WERI-Rb-1 (cell line): ENCODE data around the gene NOX4.

Source experiments
- DNase-seq: peaks from one replicate; pipeline ENCODE4 v3.0.0-alpha.2; 2020
- H3K27ac ChIP-seq: fragments of 250-450 bp; sonication (Bioruptor Pico); 2 replicates; pipeline ENCODE4 v1.5.1; 2020; ENCODE audit warnings: mild to moderate bottlenecking, moderate library complexity
- H3K27me3 ChIP-seq: fragments of 250-450 bp; sonication (Bioruptor Pico); 2 replicates; pipeline ENCODE4 v1.5.1; 2021; ENCODE audit warnings: mild to moderate bottlenecking, low read depth, moderate library complexity; ENCODE audit not compliant: insufficient read depth, severe bottlenecking
- H3K36me3 ChIP-seq: fragments of 250-450 bp; sonication (Bioruptor Pico); 2 replicates; pipeline ENCODE4 v1.5.1; 2020; ENCODE audit warnings: mild to moderate bottlenecking, moderate library complexity
- H3K4me3 ChIP-seq: 2 replicates; pipeline ENCODE4 v1.5.1; 2011; ENCODE audit warnings: low read depth, mild to moderate bottlenecking, control low read depth, low read length
- H3K9me3 ChIP-seq: fragments of 250-450 bp; sonication (Bioruptor Pico); 2 replicates; pipeline ENCODE4 v1.5.1; 2021; ENCODE audit warnings: mild to moderate bottlenecking, moderate library complexity; ENCODE audit not compliant: severe bottlenecking
- CTCF ChIP-seq: IDR thresholded peaks from 2 replicates; pipeline ENCODE4 v1.5.1; 2011; ENCODE audit warnings: low read depth, mild to moderate bottlenecking, control low read depth, inconsistent platforms, low read length

NOX4 gene

GRCh38 chr11:89503422-89503821 lies 12.2 kb upstream of the NOX4 start:
- Histone ChIP-seq H3K27me3 (no peaks in the 10 kb centered on the region), H3K9me3 (no peaks in the 10 kb centered on the region), H3K27ac (no peak overlapping the region), H3K4me3 (no peak overlapping the region), H3K36me3 (no peaks in the 10 kb centered on the region)
- TF ChIP-seq CTCF, result no peak
- no peak for DNase-seq

GRCh38 chr11:89502301-89502700 lies 11.1 kb upstream of the NOX4 start:
- H3K9me3 ChIP-seq, result no peaks in the 10 kb centered on the region
- no peak overlapping the region for H3K4me3 ChIP-seq
- no peak overlapping the region for H3K27ac ChIP-seq
- DNase-seq, result no peak
- H3K36me3 ChIP-seq, result no peaks in the 10 kb centered on the region
- TF ChIP-seq CTCF, result no peak
- no peaks in the 10 kb centered on the region for H3K27me3 ChIP-seq

GRCh38 chr11:89500336-89500735 lies 9.2 kb upstream of the NOX4 start:
- Histone ChIP-seq H3K4me3 (no peak overlapping the region), H3K27me3 (no peaks in the 10 kb centered on the region), H3K36me3 (no peaks in the 10 kb centered on the region), H3K9me3 (no peaks in the 10 kb centered on the region), H3K27ac (no peak overlapping the region)
- no peak for DNase-seq
- no peak for TF ChIP-seq CTCF

GRCh38 chr11:89498845-89499448 lies 7.8 kb upstream of the NOX4 start:
- TF ChIP-seq CTCF, result no peak
- no peak overlapping the region for H3K4me3 ChIP-seq
- no peak for DNase-seq
- H3K27ac ChIP-seq, result no peak overlapping the region
- no peaks in the 10 kb centered on the region for H3K27me3 ChIP-seq
- no peaks in the 10 kb centered on the region for H3K36me3 ChIP-seq
- H3K9me3 ChIP-seq, result no peaks in the 10 kb centered on the region

- no peak for TF ChIP-seq CTCF
- Histone ChIP-seq H3K27ac (no peak overlapping the region), H3K27me3 (no peaks in the 10 kb centered on the region), H3K9me3 (no peaks in the 10 kb centered on the region), H3K36me3 (no peaks in the 10 kb centered on the region), H3K4me3 (no peak overlapping the region)
- DNase-seq, result no peak
Measured at GRCh38 chr11:89495951-89496350, 4.8 kb upstream of the NOX4 start.

GRCh38 chr11:89493431-89493830 lies 2.3 kb upstream of the NOX4 start:
- Histone ChIP-seq H3K27me3 (no peaks in the 10 kb centered on the region), H3K36me3 (no peaks in the 10 kb centered on the region), H3K27ac (no peak overlapping the region), H3K9me3 (no peaks in the 10 kb centered on the region), H3K4me3 (no peak overlapping the region)
- DNase-seq, result no peak
- no peak for TF ChIP-seq CTCF
